Neuronal stem cell (in vitro differentiated cells): Measurements from ENCODE around the gene ACTN1.

Source experiments
- DNase-seq: peaks from one replicate; pipeline ENCODE4 v3.0.0-alpha.2; 2013; ENCODE audit warnings: low spot score
- H2AFZ ChIP-seq: one replicate; pipeline ENCODE4 v1.6.1; 2013; ENCODE audit warnings: mild to moderate bottlenecking, low read length, inconsistent platforms
- H2AK5ac ChIP-seq: 2 replicates; pipeline ENCODE4 v1.6.1; 2013; ENCODE audit warnings: low read depth, mild to moderate bottlenecking, inconsistent platforms, low read length, moderate library complexity, mixed read lengths
- H2BK120ac ChIP-seq: 2 replicates; pipeline ENCODE4 v1.6.1; 2013; ENCODE audit warnings: low read depth, mild to moderate bottlenecking, inconsistent platforms, low read length, moderate library complexity, mixed read lengths
- H2BK12ac ChIP-seq: one replicate; pipeline ENCODE4 v1.6.1; 2013; ENCODE audit warnings: low read length, inconsistent platforms
- H2BK15ac ChIP-seq: 2 replicates; pipeline ENCODE4 v1.6.1; 2013; ENCODE audit warnings: mild to moderate bottlenecking, low read length, inconsistent platforms, mixed read lengths
- H2BK5ac ChIP-seq: one replicate; pipeline ENCODE4 v1.6.1; 2013; ENCODE audit warnings: inconsistent platforms, mild to moderate bottlenecking, low read length, moderate library complexity
- H3K14ac ChIP-seq: one replicate; pipeline ENCODE4 v1.6.1; 2013; ENCODE audit warnings: low read length, inconsistent platforms
- H3K18ac ChIP-seq: 2 replicates; pipeline ENCODE4 v1.6.1; 2013; ENCODE audit warnings: low read length, inconsistent platforms
- H3K23ac ChIP-seq: 2 replicates; pipeline ENCODE4 v1.6.1; 2013; ENCODE audit warnings: low read depth, mild to moderate bottlenecking, mixed read lengths, low read length, inconsistent platforms; ENCODE audit not compliant: poor library complexity
- H3K27ac ChIP-seq: replicated peaks from 3 replicates; pipeline ENCODE4 v1.5.1; 2013; ENCODE audit warnings: low read length, inconsistent platforms
- H3K27me3 ChIP-seq, 3 experiments: 2 replicates each; pipeline ENCODE4 v1.6.1; 2013; ENCODE audit warnings: low read length in 3 of 3, mild to moderate bottlenecking in 2 of 3, inconsistent platforms in 1 of 3, low read depth in 1 of 3, mixed read lengths in 1 of 3, moderate library complexity in 1 of 3; ENCODE audit not compliant: control insufficient read depth in 3 of 3, insufficient read depth in 3 of 3
- H3K36me3 ChIP-seq, 2 donors: replicated peaks in 1 of 2; 2 replicates each; pipeline ENCODE4 v1.6.1; 2013; ENCODE audit warnings: low read length in 2 of 2; ENCODE audit not compliant: control insufficient read depth in 2 of 2, insufficient read depth in 2 of 2
- H3K4ac ChIP-seq: 2 replicates; pipeline ENCODE4 v1.6.1; 2013; ENCODE audit warnings: inconsistent platforms, mild to moderate bottlenecking, low read length, moderate library complexity
- H3K4me1 ChIP-seq, 2 donors: 1 replicate in 1 of 2; 2 replicates in 1 of 2; pipeline ENCODE4 v1.6.1; 2013; ENCODE audit warnings: low read length in 2 of 2, low read depth in 1 of 2; ENCODE audit not compliant: control insufficient read depth in 2 of 2, insufficient read depth in 1 of 2
- H3K4me2 ChIP-seq: one replicate; pipeline ENCODE4 v1.6.1; 2013; ENCODE audit warnings: mild to moderate bottlenecking, low read length, inconsistent platforms; ENCODE audit not compliant: insufficient read depth, poor library complexity, severe bottlenecking
- H3K4me3 ChIP-seq, 2 donors: 2 replicates each; pipeline ENCODE4 v1.5.1; 2013; ENCODE audit warnings: low read length in 2 of 2, mild to moderate bottlenecking in 2 of 2, inconsistent platforms in 1 of 2, moderate library complexity in 1 of 2
- H3K79me1 ChIP-seq: one replicate; pipeline ENCODE4 v1.6.1; 2013; ENCODE audit warnings: low read depth, mild to moderate bottlenecking, inconsistent platforms, low read length, moderate library complexity
- H3K9ac ChIP-seq: one replicate; pipeline ENCODE4 v1.6.1; 2013; ENCODE audit warnings: mild to moderate bottlenecking, low read depth, low read length, inconsistent platforms; ENCODE audit not compliant: poor library complexity
- H3K9me3 ChIP-seq, 2 donors: replicated peaks in 1 of 2; 2 replicates each; pipeline versions ENCODE3 to v1.6.1; 2013; ENCODE audit warnings: low read length in 2 of 2, mild to moderate bottlenecking in 2 of 2, inconsistent platforms in 1 of 2, low read depth in 1 of 2, mixed read lengths in 1 of 2, moderate library complexity in 1 of 2; ENCODE audit not compliant: control insufficient read depth in 2 of 2, insufficient read depth in 1 of 2
- H4K8ac ChIP-seq: one replicate; pipeline ENCODE4 v1.6.1; 2013; ENCODE audit warnings: low read depth, mild to moderate bottlenecking, inconsistent platforms, low read length, moderate library complexity
- H4K91ac ChIP-seq: one replicate; pipeline ENCODE4 v1.6.1; 2013; ENCODE audit warnings: low read length, low read depth, mild to moderate bottlenecking, inconsistent platforms; ENCODE audit not compliant: poor library complexity
- WGBS, 2 donors: extraction: QIAGEN DNeasy Blood & Tissue Kit; methylation state at CpG; one replicate each; pipeline ENCODE4 v1.1.7; 2013; ENCODE audit warnings: missing lambda C conversion rate in 2 of 2, mixed read lengths in 1 of 2; ENCODE audit not compliant: insufficient read length in 2 of 2, insufficient replicate concordance in 1 of 2; ENCODE audit errors: extremely low coverage in 2 of 2; 5-methylcytosine and 5-hydroxymethylcytosine counted together

Gene ACTN1

GRCh38 chr14:68894802-68895703 is 84.0 kb downstream of the ACTN1 start:
- no peaks in the 10 kb centered on the region for H3K27me3 ChIP-seq
- H2BK120ac ChIP-seq: no peak overlapping the region
- no peak overlapping the region for H3K27ac ChIP-seq
- H3K4me3 ChIP-seq: no peak overlapping the region
- H3K9me3 ChIP-seq: peaks cover 0 to 2% of the 10 kb centered on the region in 2 donors
- no peak overlapping the region for H3K4me2 ChIP-seq
- no peak overlapping the region for H3K23ac ChIP-seq
- DNase-seq: no peak
- no CpG with 5 or more reads among the region's 14 CpGs for whole genome bisulfite sequencing, 2 donors
- H3K79me1 ChIP-seq: peaks cover 8% of the 10 kb centered on the region
- no peak overlapping the region for H3K4ac ChIP-seq
- H3K18ac ChIP-seq: no peak overlapping the region
- H2BK12ac ChIP-seq: no peak overlapping the region
- H3K36me3 ChIP-seq: peaks cover 60 to 96% of the 10 kb centered on the region in 2 donors
- H2AFZ ChIP-seq: no peak overlapping the region
- no peak overlapping the region for H2AK5ac ChIP-seq
- H2BK5ac ChIP-seq: no peak overlapping the region
- no peak overlapping the region for H3K9ac ChIP-seq
- H4K8ac ChIP-seq: no peak overlapping the region
- H2BK15ac ChIP-seq: no peak overlapping the region
- no peaks in the 10 kb centered on the region for H3K4me1 ChIP-seq
- H4K91ac ChIP-seq: no peak overlapping the region
- H3K14ac ChIP-seq: no peak overlapping the region

- no peak overlapping the region for H2BK120ac ChIP-seq
- no peak overlapping the region for H4K8ac ChIP-seq
- no peak overlapping the region for H2AFZ ChIP-seq
- no peak overlapping the region for H3K18ac ChIP-seq
- H3K23ac ChIP-seq: no peak overlapping the region
- H3K4me1 ChIP-seq: no peaks in the 10 kb centered on the region
- H3K36me3 ChIP-seq: peaks cover 58 to 96% of the 10 kb centered on the region in 2 donors
- no peak overlapping the region for H2BK12ac ChIP-seq
- H3K27me3 ChIP-seq: no peaks in the 10 kb centered on the region
- H3K4me2 ChIP-seq: no peak overlapping the region
- H2BK15ac ChIP-seq: no peak overlapping the region
- WGBS, 2 donors: no CpG with 5 or more reads among the region's 6 CpGs
- no peak overlapping the region for H3K14ac ChIP-seq
- H2BK5ac ChIP-seq: no peak overlapping the region
- no peaks in the 10 kb centered on the region for H3K9me3 ChIP-seq
- no peak overlapping the region for H3K27ac ChIP-seq
- H3K4ac ChIP-seq: no peak overlapping the region
- no peak for DNase-seq
- no peak overlapping the region for H2AK5ac ChIP-seq
- no peak overlapping the region for H4K91ac ChIP-seq
- no peak overlapping the region for H3K4me3 ChIP-seq
- peaks cover 6% of the 10 kb centered on the region for H3K79me1 ChIP-seq
- H3K9ac ChIP-seq: no peak overlapping the region
Observed at GRCh38 chr14:68894123-68894522, 85.0 kb downstream of the ACTN1 start.

- DNase-seq: no peak
- H3K79me1 ChIP-seq: peaks cover under 1% of the 10 kb centered on the region
- H3K4me2 ChIP-seq: no peak overlapping the region
- H2BK120ac ChIP-seq: no peak overlapping the region
- no peak overlapping the region for H2AFZ ChIP-seq
- no peak overlapping the region for H3K27ac ChIP-seq
- no peak overlapping the region for H3K4ac ChIP-seq
- H3K14ac ChIP-seq: no peak overlapping the region
- H2BK15ac ChIP-seq: no peak overlapping the region
- no peak overlapping the region for H2AK5ac ChIP-seq
- no peak overlapping the region for H2BK5ac ChIP-seq
- peak overlapping the region; percentile 63 for H3K9ac ChIP-seq
- no CpG with 5 or more reads among the region's 8 CpGs for WGBS, 2 donors
- H3K18ac ChIP-seq: no peak overlapping the region
- no peak overlapping the region for H3K4me3 ChIP-seq
- H3K4me1 ChIP-seq: no peaks in the 10 kb centered on the region
- no peak overlapping the region for H4K91ac ChIP-seq
- H3K23ac ChIP-seq: no peak overlapping the region
- H2BK12ac ChIP-seq: no peak overlapping the region
- no peaks in the 10 kb centered on the region for H3K9me3 ChIP-seq
- H3K27me3 ChIP-seq: no peaks in the 10 kb centered on the region
- peaks cover 58 to 96% of the 10 kb centered on the region in 2 donors for H3K36me3 ChIP-seq
- no peak overlapping the region for H4K8ac ChIP-seq
Observed at GRCh38 chr14:68893566-68893965, 85.5 kb downstream of the ACTN1 start.

DNA sequence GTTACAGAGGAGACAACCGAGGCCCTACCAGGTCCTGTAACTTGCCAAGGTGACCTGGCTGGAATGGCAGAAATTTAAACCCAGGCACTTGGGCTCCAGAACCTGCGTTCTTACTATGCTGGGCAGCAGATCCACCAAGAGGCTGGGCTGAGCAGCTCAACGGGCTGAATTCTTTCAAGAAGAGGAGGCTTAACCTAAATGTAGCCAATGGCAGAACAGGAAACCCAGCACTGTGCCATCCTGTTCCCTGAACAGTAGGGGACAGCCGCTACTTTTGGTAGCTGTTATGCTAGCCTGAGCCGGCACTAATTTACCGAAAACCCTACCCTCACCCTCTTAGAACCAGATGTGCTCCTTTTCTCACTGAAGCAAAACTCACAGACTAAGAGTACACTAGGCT is 86.1 kb downstream of the ACTN1 start:
- no peak overlapping the region for H4K8ac ChIP-seq
- no peak overlapping the region for H3K18ac ChIP-seq
- no peak overlapping the region for H4K91ac ChIP-seq
- H2BK120ac ChIP-seq: no peak overlapping the region
- H3K79me1 ChIP-seq: no peaks in the 10 kb centered on the region
- no peak overlapping the region for H2AK5ac ChIP-seq
- H3K4me1 ChIP-seq: no peaks in the 10 kb centered on the region
- DNase-seq: no peak
- no peak overlapping the region for H3K4me3 ChIP-seq
- no peak overlapping the region for H3K23ac ChIP-seq
- H2BK12ac ChIP-seq: no peak overlapping the region
- no CpG with 5 or more reads among the region's 6 CpGs for WGBS, 2 donors
- no peak overlapping the region for H3K27ac ChIP-seq
- H3K4me2 ChIP-seq: no peak overlapping the region
- peaks cover 59 to 96% of the 10 kb centered on the region in 2 donors for H3K36me3 ChIP-seq
- H3K4ac ChIP-seq: no peak overlapping the region
- no peaks in the 10 kb centered on the region for H3K9me3 ChIP-seq
- no peaks in the 10 kb centered on the region for H3K27me3 ChIP-seq
- H2AFZ ChIP-seq: no peak overlapping the region
- no peak overlapping the region for H2BK5ac ChIP-seq
- H3K14ac ChIP-seq: no peak overlapping the region
- no peak overlapping the region for H2BK15ac ChIP-seq
- H3K9ac ChIP-seq: no peak overlapping the region
